ENCODE results near the gene SETBP1. TPM values are rescaled to one million over a fixed set of nuclear protein-coding genes. Genes with fewer than 3 reads are reported as not detected.

SETBP1 gene
- total RNA-seq, 1 experiment from 2014 or later = 4.0 TPM

DNA sequence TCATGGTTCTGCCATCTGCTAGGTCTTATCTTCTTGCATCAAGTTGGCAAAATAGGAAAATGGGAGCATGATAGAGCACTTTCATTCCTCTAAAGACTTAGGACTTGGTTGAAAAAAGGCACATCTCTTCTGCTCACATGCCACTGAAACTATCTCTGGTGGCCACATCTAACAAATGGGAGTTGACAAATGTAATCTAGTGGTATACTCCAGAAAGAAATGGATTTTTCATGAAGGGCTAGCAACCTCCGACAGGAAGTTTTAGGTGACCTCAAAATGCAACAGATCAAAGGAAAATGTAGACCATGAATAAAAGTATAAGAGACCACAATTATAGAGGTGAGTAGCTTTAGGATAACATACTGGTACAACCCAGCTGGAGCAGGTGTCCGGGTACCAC lies 224.1 kb downstream of the SETBP1 start:
- Mint-ChIP-seq H3K4me3 (ENCODE audit: unreplicated experiment) (no peak overlapping the region), H3K27me3 (ENCODE audit: insufficient read depth, unreplicated experiment) (no peaks in the 10 kb centered on the region), H3K9me3 (ENCODE audit: unreplicated experiment) (no peaks in the 10 kb centered on the region), H3K4me1 (ENCODE audit: low read depth, unreplicated experiment) (no peaks in the 10 kb centered on the region), H3K36me3 (ENCODE audit: insufficient read depth, unreplicated experiment) (no peaks in the 10 kb centered on the region), H3K27ac (ENCODE audit: unreplicated experiment) (no peak overlapping the region)
- DNase-seq = no peak
- intact Hi-C loops (cut with micrococcal nuclease; ENCODE audit: unreplicated experiment) = loop anchor here (5.0 kb wide), 1 partner anchor 478 kb away; no protein-coding TSS in a partner anchor
- Histone ChIP-seq H3K4me3 (ENCODE audit: low read depth, low read length) (no peak overlapping the region), H3K27me3 (replicated peaks; ENCODE audit: control insufficient read depth, insufficient read depth, low read length) (no peaks in the 10 kb centered on the region), H3K4me1 (no peaks in the 10 kb centered on the region), H3K36me3 (ENCODE audit: control insufficient read depth, insufficient read depth, low read length) (no peaks in the 10 kb centered on the region), H3K9me3 (no peaks in the 10 kb centered on the region)
- ChIA-PET CTCF (no interaction called here), POLR2A (no interaction called here)
- no peak for TF ChIP-seq CTCF (IDR thresholded peaks at IDR 0.05; ENCODE audit: insufficient read depth in 1 of 2, low read depth in 1 of 2, low read length in 1 of 2, severe bottlenecking in 1 of 2, unreplicated experiment in 1 of 2)
- BruUV-seq (replicated peaks) = no TSS peak

GRCh38 chr18:44909191-44909719 lies 228.6 kb downstream of the SETBP1 start:
- Mint-ChIP-seq H3K4me3 (ENCODE audit: unreplicated experiment) (no peak overlapping the region), H3K4me1 (ENCODE audit: low read depth, unreplicated experiment) (no peaks in the 10 kb centered on the region), H3K36me3 (ENCODE audit: insufficient read depth, unreplicated experiment) (no peaks in the 10 kb centered on the region), H3K27ac (ENCODE audit: unreplicated experiment) (no peak overlapping the region), H3K27me3 (ENCODE audit: insufficient read depth, unreplicated experiment) (no peaks in the 10 kb centered on the region), H3K9me3 (ENCODE audit: unreplicated experiment) (no peaks in the 10 kb centered on the region)
- Histone ChIP-seq H3K9me3 (no peaks in the 10 kb centered on the region), H3K4me1 (no peaks in the 10 kb centered on the region), H3K27me3 (replicated peaks; ENCODE audit: control insufficient read depth, insufficient read depth, low read length) (no peaks in the 10 kb centered on the region), H3K36me3 (ENCODE audit: control insufficient read depth, insufficient read depth, low read length) (no peaks in the 10 kb centered on the region), H3K4me3 (ENCODE audit: low read depth, low read length) (no peak overlapping the region)
- no TSS peak for BruUV-seq (replicated peaks)
- intact Hi-C loops (cut with micrococcal nuclease; ENCODE audit: unreplicated experiment) = loop anchor here (5.0 kb wide), 1 partner anchor 473 kb away; no protein-coding TSS in a partner anchor
- ChIA-PET POLR2A (no interaction called here), CTCF (no interaction called here)
- no peak for DNase-seq
- no peak for TF ChIP-seq CTCF (IDR thresholded peaks at IDR 0.05; ENCODE audit: insufficient read depth in 1 of 2, low read depth in 1 of 2, low read length in 1 of 2, severe bottlenecking in 1 of 2, unreplicated experiment in 1 of 2)

DNA sequence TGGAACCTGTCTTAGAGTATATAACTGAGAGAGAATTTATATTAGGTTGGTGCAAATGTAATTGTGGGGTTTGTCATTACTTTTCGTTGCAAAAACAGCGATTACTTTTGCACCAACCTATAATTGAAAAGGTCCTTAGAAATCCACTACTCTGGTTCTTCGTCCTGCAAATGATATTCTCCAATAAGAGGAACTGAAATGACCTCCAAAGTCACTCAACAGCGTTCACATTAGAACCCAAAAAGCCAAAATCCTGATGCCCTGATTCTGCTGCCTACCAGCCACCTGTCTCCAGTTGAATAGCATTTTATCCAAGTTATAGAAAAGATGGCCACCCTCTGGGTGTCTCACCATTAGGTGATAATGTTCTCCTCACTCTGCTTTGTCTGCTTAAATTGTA lies 230.6 kb downstream of the SETBP1 start:
- no peaks in the 10 kb centered on the region for H3K4me1 ChIP-seq
- no peak for TF ChIP-seq CTCF (IDR thresholded peaks at IDR 0.05; ENCODE audit: insufficient read depth in 1 of 2, low read depth in 1 of 2, low read length in 1 of 2, severe bottlenecking in 1 of 2, unreplicated experiment in 1 of 2)
- H3K4me3 Mint-ChIP-seq (ENCODE audit: unreplicated experiment) = no peak overlapping the region
- no peak for DNase-seq
- peaks cover 3% of the 10 kb centered on the region for H3K4me1 Mint-ChIP-seq (ENCODE audit: low read depth, unreplicated experiment)
- POLR2A ChIA-PET = no interaction called here
- no peaks in the 10 kb centered on the region for H3K36me3 ChIP-seq (ENCODE audit: control insufficient read depth, insufficient read depth, low read length)
- no TSS peak for BruUV-seq (replicated peaks)
- no peaks in the 10 kb centered on the region for H3K36me3 Mint-ChIP-seq (ENCODE audit: insufficient read depth, unreplicated experiment)
- H3K4me3 ChIP-seq (ENCODE audit: low read depth, low read length) = no peak overlapping the region
- no peaks in the 10 kb centered on the region for H3K9me3 Mint-ChIP-seq (ENCODE audit: unreplicated experiment)
- CTCF ChIA-PET = no interaction called here
- H3K27ac Mint-ChIP-seq (ENCODE audit: unreplicated experiment) = no peak overlapping the region
- no peaks in the 10 kb centered on the region for H3K27me3 Mint-ChIP-seq (ENCODE audit: insufficient read depth, unreplicated experiment)
- no peaks in the 10 kb centered on the region for H3K9me3 ChIP-seq
- intact Hi-C loops (cut with micrococcal nuclease; ENCODE audit: unreplicated experiment) = no loop called here
- H3K27me3 ChIP-seq (replicated peaks; ENCODE audit: control insufficient read depth, insufficient read depth, low read length) = no peaks in the 10 kb centered on the region
